Subcutaneous adipose tissue (tissue), 4 donors: ENCODE measurements around the gene ZNF202. TPM values are rescaled to one million over a fixed set of nuclear protein-coding genes. Genes with fewer than 3 reads are reported as not detected.

Source experiments
- CTCF ChIP-seq: fragments of 450-650 bp; IDR thresholded peaks from one replicate; pipeline ENCODE4 v1.5.1; 2016; ENCODE audit warnings: low read depth, mild to moderate bottlenecking, control low read depth, antibody characterized with exemption, moderate library complexity
- total RNA-seq, 4 donors: library from RNA; depleted of rRNA; stranded (reverse); fragments of >200 nt; gene quantifications; one replicate each; pipeline ENCODE4 v1.1.0, GENCODE V29; 2016

The ZNF202 gene
- total RNA-seq, 4 donors from 2014 or later = 6.6 to 10.0 (median 8.1) TPM

- no peak for TF ChIP-seq CTCF
These were observed 42.8 kb downstream of the ZNF202 start for GRCh38 chr11:123698546-123699127.

- no peak for TF ChIP-seq CTCF
These were observed 45.3 kb downstream of the ZNF202 start for GRCh38 chr11:123696183-123696582.

DNA sequence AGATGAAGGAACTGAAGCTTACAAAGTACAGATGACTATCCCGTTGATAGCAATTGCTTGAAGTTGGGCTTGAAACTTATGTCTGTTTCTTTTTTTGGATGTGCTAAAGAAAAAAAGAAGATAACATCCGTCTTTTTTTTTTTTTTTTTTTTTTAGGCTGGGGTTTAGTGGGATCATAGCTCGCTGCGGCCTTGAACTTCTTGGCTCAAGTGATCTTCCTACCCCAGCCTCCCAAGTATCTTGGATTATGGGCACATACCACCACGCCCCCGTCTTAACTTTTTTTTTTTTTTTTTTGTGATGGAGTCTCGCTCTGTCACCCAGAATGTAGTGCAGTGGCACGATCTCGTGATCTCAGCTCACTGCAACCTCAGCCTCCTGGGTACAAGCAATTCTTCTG is 46.2 kb downstream of the ZNF202 start:
- TF ChIP-seq CTCF = no peak

DNA sequence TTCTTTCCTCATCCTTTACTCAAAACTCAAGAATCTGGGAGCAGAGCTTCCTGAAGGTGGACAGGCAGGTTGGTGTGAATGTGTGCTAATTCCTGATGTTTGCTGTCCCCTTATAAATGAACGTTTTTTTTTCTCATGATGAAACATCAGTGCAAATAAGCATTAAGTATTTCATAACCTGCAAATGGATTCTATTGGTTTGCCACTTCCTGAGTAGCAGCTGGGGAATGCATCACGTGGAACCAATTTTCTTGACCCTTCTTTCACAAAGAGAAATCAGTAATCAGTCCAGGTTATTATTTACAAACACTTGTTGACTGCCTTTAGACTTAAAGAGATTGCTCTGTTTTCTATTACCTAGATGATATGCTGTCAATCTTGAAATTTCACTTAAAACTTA is 46.9 kb downstream of the ZNF202 start:
- TF ChIP-seq CTCF = no peak

GRCh38 chr11:123692961-123693360 is 48.5 kb downstream of the ZNF202 start:
- no peak for TF ChIP-seq CTCF

DNA sequence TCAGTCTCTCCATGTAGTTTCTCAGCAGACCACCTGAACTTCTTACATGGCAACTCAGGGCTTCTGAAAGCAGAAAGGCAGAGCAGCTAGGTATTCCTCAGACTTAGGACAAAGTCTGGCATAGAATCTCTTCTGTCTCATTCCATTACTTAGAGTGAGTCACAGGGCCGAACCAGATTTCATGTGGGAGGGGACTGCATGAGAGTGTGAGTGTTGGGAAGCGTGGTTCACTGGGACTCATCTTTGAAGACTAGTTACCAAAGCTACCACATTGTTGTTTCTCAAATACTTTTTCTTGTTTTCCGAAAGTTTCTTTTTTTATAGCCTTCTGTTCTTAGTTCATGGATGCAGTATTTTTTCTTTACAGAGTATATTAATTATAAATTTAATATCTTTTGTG is 51.0 kb downstream of the ZNF202 start:
- no peak for TF ChIP-seq CTCF

- no peak for TF ChIP-seq CTCF
These were observed 56.9 kb downstream of the ZNF202 start for GRCh38 chr11:123684601-123685000.
